Sciatic nerve (tissue), 2 donors: ENCODE data around the gene F7. TPM values are rescaled to one million over a fixed set of nuclear protein-coding genes. Genes with fewer than 3 reads are reported as not detected.

Source experiments
- ATAC-seq: fragments of 200-7000 bp; cut with Tn5 transposase; one replicate; pipeline ENCODE4 v1.9.1; 2020; ENCODE audit warnings: mild to moderate bottlenecking, moderate library complexity
- DNase-seq: peaks from one replicate; pipeline ENCODE4 v3.0.0-alpha.2; 2020; ENCODE audit warnings: low spot score
- intact Hi-C: fragments of 100-400 bp; cut with DNase I; formaldehyde crosslinking; loops from one replicate; pipeline ENCODE4 v1.14.2; 2022
- total RNA-seq: library from RNA; stranded (reverse); fragmentation: NEBNext Ultra II Directional; extraction: Animal tissue kit (Norgen Biotek cat#: 25700); gene quantifications from one replicate; pipeline ENCODE4 v1.2.1, GENCODE V29; 2021
- donor health status: DM: no; HTN: no; CAD: no.
- donor health status: DM: no; HTN: no; CAD: no.

Gene F7
- total RNA-seq, 1 donor from 2014 or later = 0.27 TPM

DNA sequence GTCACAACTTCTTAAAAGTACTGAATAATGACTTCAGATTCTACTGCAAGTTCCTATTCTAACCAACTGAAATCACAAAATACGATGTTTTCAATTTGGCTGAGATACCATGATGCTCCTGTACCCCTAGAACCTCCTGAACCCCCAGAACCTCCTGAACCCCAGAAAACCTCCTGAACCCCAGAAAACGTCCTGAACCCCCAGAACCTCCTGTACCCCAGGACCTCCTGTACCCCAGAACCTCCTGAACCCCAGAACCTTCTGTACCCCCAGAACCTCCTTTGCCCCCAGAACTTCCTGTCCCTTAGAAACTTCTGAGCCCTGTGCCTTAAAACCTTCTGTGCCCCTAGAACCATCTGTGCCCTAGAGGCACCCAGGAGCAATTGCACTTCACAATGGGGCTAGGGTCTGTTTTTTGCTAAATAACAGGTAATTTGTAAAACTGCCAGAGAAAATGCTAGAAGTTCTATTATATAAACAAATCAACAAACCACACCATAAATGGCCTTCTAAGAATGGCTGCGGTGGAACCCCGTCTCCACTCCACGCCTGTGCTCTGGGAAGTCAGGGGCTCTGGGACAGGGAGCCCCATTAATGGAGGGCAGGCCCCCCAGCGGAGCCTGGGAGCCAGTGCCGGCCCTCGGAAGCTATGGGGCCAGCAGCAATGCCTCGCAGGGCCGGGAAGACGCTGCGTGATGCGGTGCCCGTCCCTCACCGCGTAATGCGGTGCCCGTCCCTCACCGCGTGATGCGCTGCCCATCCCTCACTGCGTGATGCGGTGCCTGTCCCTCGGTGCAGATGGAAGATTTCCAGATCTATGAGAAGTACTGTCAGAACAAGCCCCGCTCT is 21.3 kb upstream of the F7 start:
- intact Hi-C loops = no loop called here

DNA sequence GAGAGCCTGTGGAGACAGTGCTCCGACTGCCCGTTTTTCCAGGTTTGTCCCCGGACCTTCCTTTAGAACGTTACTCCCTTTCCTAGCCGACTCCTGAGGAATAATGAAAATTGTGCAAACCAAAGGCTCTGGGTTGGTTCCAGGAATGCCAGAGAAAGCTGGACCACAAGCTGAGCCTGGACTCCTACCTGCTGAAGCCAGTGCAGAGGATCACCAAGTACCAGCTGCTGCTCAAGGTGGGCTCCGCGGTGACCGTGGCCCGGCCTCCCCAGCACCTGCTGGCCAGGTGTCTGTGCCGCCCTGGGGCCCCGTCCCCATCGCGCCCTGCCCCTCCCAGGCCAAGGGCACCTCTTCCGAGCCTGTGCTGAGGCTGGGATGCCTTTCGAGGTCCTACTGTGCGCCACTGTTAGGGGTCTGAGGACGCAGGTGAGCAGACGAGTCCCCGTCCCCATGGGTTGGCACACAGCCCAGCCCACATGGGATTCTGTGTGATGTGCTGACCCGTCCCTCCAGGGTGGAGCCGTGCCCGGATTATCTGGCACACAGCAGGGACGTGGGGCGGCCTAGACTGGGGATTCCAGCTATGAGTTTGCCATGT is 20.5 kb upstream of the F7 start:
- DNase-seq = no peak
- intact Hi-C loops = no loop called here
- ATAC-seq = no peak

More for the DNA sequence above, 21.3 kb upstream of the F7 start:
- DNase-seq = no peak
- no peak for ATAC-seq

DNA sequence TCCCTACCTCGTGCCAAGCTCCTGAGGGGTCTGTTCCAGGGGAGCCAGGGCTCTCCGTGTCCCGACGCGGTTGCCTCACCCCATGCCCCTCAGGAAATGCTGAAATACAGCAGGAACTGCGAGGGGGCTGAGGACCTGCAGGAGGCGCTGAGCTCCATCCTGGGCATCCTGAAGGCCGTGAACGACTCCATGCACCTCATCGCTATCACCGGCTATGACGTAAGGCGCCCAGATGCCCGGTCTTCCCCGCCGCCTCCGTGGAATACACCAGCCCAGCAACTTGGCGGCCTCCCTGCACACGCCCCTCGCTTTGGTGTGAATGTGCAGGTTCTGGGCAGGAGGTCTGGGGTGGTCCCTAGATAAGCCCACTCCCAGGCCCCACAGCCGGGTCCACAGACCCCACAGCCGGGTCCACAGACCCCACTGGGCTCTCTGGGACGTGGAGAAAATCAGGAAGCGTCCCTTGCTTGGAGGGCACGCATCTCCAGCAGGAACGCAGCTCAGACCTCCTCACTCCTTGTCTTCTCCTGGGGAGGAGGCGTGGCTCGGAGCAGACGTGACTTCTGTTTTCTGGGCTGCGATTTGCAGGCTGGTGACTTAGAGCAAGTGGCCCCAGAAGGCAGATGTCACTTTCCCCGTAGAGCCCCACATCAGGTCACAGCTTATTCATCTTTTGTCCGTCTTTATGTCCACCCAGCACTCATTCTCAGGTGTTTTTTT is 19.4 kb upstream of the F7 start:
- intact Hi-C loops = no loop called here
- ATAC-seq (no peak), DNase-seq (no peak)

DNA sequence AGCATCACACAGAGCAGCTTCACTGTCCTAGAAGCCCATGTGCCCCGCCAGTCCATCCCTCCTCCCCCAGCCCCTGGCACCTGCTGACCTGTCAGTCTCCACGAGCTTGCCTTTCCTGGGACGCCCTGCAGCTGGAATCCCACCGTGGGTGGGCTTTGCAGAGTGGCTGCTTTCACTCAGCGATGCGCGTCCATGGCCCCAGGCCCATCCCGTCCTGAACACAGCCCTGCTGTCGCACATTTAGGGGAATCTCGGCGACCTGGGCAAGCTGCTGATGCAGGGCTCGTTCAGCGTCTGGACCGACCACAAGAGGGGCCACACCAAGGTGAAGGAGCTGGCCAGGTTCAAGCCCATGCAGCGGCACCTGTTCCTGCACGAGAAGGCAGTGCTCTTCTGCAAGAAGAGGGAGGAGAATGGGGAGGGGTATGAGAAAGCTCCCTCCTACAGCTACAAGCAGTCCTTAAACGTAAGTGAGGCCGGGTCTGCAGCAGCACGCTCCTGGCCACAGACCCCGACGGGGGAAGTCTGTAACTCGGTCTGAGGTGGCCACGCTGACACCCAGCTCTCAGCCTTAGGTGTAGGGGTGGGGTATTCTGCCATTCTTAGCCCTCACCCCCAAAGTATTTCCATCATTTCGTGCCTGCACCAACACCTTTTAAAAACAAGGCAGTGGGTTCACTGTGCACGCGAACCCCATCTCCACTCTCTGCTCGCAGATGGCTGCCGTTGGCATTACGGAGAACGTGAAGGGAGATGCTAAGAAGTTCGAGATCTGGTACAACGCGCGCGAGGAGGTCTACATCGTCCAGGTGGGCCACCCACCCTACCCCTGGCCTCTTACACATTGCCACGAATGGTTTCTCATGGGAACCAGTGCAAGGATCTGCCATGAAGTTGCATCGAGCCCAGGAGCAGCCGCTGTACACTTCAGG is 18.3 kb upstream of the F7 start:
- intact Hi-C loops = no loop called here
- ATAC-seq = no peak
- no peak for DNase-seq

DNA sequence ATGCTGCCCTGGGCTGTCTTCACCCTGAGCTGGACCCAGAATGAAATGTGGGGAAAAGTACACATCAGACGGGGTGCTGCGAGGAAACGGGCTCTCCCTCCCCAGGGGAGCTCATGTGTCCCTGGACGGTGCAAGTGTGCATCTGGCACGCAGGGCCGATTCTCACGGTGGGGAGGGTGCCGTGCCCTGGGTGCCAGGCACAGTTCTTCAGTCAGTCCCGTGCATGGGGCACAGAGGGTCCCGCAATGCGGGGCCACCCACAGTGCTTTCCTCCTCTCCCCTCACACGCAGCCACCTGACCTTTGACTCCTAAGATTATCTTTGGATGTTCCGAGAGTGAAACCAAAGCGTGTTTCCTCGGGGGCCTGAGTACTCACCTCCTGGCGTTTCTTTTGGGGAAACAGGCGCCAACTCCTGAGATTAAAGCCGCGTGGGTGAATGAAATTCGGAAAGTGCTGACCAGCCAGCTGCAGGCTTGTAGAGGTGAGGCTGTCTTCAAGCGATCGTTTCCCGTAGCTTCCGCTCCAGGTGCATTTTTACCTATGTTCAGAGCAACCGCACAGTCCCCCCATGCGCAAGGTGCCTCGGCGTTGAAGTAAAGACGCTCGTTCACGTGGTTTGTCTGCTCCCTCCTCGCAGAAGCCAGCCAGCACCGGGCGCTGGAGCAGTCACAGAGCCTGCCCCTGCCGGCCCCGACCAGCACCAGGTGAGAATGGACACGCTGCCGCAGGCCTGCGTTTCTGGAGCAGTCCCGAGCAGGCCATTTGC is 17.5 kb upstream of the F7 start:
- intact Hi-C loops = no loop called here
- DNase-seq = no peak

DNA sequence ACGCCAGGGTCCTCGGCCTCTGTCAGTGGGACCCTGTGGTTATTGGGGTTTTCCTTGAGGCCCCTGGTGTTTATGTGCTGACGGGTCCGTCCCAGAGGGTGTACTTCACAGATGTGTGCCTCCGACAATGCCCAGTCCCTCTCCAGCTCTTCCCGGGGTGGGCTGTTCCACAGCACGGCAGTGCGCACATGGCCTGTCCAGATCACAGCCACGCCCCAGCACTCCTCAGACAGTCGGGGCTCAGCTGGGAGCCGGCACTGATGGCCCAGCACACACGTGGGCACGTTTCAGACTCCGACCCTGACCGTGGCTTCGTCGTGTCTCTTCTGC is 16.9 kb upstream of the F7 start:
- no peak for DNase-seq
- intact Hi-C loops = no loop called here
- ATAC-seq = no peak

More for the DNA sequence above, 17.5 kb upstream of the F7 start:
- no peak for ATAC-seq

DNA sequence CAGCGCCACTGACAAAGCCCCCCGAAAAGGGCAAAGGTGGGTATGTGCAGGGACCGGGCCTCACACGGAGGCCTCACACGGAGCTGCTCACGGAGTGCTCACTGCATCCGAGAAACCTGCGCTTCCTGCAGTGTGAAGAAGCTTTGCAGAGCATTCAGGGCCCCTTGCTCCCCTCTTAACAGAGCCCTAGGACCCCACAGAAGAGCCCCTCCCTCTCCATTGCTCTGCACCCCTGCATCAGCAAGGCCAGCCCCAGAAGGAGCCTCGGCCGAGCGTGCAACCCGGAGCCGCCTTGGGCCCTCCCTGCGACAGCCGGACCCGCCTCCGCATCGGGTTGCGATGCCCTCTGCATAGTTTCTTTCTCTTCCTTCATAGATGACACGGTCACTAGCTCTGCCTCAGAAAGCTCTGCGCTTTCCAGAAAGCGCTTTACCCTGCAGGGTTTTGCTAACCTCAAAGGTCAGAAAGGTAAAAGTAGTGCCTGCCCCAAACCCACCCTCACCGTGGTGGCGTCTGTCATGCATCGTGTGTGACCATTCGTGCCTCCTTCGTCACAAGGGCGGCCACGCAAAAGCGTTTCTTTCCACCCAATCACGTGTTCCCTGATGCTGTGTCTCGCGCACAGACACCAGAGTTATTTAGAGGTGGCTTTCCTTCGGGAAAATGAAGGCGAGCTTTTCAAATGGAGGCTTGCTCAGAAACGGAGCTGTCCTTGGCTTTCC is 15.7 kb upstream of the F7 start:
- DNase-seq (no peak), ATAC-seq (no peak)
- intact Hi-C loops = no loop called here

DNA sequence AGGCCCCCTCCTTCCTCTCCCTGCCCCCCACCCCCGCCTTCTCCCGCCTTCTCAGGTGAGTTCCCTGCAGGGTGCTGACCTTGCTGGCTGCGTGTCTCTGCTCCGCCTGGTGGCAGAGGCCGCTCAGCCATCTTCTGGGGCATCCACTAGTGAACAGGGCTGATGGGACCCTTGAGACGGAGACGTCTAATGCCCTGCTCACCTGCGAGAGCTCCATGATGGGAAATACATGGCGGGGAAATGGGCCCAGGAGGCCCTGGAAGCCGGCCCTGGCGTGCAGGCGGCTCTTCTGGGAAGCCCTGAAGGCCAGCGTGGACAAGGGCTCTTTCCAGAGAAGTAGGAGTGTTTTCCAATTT is 15.2 kb upstream of the F7 start:
- intact Hi-C loops = no loop called here
- ATAC-seq (no peak), DNase-seq (no peak)

DNA sequence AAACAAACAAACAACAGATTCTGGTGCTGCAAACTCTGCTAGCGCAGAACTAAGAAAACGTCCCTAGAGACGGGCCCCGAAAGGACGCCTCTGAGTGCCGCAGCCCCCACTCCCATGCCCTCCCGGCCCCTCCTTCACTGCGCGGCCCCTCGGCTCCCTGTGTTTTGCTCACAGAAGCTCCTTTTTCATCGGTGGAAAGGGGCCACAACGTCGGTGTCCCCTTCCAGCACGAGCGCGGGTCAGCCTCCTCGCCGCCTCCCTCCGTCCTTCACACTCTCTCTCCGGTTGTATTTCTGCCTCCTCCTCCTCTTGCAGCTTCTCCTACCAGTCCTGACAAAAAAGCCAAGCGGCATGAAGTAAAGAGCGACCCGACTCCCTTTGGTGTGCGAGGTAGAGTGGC is 14.8 kb upstream of the F7 start:
- intact Hi-C loops = no loop called here
- ATAC-seq (no peak), DNase-seq (no peak)

DNA sequence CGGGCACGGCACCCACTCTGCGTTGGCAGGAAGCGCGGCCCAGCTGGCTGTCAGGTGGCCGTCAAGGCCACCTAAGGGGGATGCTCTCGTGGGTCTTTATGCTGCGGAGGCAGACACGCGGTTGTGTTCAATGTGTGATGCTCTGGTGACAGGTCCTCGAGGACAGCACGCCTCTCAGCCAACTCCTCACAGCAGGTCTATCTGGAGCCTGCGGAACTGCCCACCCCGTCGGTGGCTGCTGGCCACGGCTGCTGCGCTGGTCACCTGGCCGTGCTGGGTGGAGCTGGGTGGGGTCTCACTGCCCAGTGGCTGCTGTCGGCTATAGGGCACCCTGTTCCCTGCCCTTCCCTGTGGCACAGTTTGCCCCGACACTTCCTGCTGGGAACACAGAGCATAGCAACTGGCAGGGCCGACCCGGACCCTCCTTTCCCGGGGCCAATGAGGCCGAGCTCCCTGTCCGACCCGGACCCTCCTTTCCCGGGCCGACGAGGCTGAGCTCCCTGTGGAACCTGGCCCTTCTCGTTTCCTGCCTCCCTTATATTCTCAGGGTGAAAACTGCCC is 14.3 kb upstream of the F7 start:
- DNase-seq (no peak), ATAC-seq (no peak)
- intact Hi-C loops = no loop called here

DNA sequence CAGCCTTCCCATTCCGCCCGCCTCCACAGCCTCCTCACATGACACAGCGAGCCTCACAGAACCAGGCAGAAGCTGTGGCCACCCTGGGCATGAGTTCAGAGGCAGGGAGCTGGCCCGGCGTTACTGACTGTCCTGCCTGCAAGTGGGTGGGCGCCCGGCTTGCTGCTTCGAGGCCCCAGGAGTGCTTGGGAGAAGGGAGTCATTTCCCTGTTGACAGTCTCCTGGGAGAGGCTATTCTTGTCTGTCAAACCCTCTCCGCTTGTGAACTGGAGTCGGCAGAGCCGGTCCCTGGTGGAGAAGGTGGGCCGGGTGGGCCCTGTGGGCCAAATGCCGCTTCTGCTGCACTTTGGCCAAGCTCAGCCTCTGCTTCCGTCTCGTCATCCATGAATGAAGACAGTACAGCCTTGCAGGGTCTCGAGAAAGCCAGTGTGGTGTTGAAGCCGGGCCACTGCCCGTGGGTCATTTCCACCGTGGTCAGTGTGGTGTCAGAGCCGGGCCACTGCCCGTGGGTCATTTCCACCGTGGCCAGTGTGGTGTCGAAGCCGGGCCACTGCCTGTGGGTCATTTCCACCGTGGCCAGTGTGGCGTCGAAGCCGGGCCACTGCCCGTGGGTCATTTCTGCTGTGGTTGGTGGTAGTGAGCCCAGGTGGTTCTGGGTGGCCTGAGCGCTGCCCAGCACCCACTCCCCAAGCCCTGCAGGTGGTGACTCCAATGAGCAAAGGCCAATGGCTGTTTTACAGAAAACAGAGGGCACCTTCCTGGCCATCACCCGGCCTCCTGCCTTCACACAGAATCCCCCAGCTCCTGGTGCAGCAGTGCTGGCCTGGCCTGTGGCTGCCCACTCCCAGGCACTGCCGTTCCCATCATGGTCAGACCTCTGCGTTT is 13.5 kb upstream of the F7 start:
- no peak for DNase-seq
- intact Hi-C loops = no loop called here
- no peak for ATAC-seq

DNA sequence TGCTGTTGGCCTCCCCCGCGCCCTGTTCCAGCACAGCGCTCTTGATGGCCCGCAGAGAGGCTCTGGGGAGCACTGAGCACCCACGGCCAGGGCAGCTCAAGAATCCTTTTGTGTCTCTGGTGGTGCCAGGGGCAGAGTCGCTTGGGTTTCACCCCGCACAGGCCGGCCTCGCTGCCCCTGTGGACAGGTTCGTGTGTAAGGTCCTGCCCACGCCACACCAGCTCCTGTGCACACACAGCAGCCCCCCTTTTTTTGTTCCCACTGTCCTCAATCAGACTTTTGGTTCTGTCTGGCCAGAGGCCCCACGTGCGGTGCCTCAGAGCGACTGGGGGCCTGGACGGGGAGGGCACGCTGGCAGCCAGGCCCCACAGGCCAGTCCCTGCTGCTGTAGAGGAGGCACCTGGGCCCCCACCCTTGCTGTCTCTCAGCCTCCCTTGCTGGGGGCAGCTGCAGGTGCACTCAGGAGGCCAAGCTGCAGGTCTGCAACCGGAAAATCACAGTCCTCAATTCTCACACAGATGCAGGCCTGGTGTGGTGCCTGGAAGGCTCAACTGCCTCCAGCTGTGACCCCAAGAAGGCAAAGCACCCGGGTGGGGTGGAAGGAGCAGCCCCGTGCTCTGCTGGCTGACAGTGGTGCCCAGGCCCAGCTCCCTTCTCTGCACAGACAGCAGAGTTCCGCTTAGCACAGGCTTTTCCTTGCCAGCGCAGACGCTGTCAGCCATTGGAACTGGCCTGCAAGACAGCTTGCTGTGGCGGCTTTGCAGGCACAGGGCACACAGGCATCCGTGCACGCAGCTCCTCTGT is 12.6 kb upstream of the F7 start:
- ATAC-seq (no peak), DNase-seq (no peak)
- intact Hi-C loops = no loop called here

DNA sequence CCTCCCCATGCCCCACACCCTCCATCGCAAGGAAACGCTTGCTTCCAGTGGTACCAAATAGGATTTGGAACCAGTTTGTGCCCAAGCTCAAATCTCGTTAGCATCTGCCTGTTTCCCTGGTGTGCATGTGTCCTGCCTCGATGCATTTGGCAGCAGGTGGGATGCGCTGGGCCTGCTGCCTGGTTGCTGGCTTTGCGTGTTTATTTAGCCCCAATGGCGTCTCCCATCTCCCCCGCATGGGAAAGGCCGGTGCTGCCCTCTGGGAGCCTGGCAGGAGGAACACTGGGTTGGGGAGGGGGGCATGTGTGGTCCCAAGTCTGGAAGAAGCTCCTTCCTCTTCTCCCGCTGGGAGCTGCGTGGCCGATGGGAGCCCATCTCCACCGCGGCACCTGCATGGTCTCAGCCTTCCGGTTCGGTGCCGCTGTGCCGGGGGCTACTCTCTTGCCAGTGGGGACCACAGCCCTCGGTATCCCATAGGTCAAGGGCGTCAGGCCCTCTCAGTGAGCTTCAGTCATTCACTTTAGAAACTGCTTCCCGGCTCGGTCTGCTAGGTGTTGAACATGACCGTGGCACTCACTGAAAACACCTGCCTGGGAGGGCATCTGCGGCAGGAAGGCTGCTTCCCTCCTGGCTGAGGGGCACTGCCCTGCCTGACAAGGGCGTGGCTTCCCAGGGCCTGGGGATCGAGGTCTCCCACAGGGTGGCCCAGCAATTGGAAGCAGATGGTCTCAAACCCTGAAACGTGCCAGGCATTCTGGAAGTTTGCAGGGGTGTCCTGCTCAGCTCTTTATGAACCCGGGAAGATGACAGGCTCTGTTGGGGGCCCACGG is 11.8 kb upstream of the F7 start:
- intact Hi-C loops = no loop called here
- ATAC-seq = no peak
- no peak for DNase-seq

DNA sequence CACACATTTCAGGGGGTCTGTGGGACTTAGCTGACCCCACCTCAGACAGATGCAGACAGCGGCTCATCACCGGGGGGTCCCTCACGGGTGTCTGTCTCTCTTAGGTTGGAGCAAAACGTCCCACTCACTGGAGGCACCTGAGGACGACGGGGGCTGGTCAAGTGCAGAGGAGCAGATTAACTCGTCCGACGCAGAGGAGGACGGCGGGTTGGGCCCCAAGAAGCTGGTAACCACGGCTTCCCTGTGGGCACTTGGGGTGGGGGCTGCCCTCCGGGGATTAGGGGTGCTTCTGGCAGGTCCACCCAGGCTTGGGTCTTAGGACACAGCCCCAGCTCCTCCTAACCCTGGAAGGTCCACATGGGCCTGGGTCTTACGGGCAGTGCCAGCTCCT is 11.2 kb upstream of the F7 start:
- no peak for ATAC-seq
- intact Hi-C loops = no loop called here

More for the DNA sequence above, 11.2 kb upstream of the F7 start:
- no peak for DNase-seq
